Stimulated activated CD4-positive, alpha-beta T cell treated with anti-CD3 and anti-CD28 coated beads, TNF-alpha, amount 100 ng/mL, for 48 hours (primary cell): ENCODE results near the gene FHOD1.

Experiments used
- DNase-seq, 3 donors: peaks; one replicate each; pipeline ENCODE4 v3.0.0-alpha.2; 2020; ENCODE audit warnings: low read depth in 3 of 3

FHOD1 gene

DNA sequence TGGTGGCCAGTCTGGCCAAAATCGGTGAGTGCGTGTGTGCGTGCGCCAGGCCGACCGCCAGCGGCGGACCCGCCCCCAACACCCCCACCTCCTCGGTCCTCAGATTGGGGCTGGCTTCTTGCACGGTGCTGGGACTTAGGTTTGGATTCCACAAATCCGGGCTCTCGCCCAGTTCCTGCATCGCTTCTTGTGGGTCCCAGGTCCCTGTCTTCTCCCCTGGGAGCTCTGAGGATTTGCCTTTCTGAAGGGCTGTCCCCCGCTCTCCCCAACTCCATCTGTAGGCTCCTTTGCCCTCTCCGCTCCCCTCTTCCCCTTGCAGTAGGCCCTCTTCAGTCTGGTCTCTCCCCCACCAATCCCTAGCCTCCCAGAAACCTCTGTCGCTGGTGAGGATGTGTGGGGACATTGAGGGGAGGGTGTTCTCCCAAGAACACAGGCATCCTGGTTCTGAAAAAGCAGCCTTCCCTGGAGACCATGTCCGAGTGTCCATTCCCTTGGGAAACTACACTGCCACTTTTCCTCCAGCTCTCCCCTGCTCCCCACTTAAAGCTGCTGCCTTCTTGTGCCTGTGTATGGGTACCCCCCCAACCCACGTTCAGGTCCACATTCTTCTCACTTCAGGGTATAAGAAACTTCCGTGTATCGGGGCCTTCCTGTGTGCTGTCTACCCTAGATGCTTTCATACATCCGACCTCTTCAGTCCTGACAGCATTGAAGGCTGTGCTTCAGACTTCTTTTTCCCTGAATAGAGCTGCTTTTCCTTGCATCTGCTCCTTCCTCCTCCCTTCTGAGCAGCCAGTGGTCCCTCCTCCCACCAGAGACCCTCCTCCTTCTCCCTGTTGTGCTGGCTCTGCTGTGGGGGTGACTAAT is 2.1 kb upstream of the FHOD1 start:
- DNase-seq: no peak

GRCh38 chr16:67248401-67249177 is 1.3 kb upstream of the FHOD1 start, which contains the start of gene SLC9A5:
Gene SLC9A5 (plus strand): TSS chr16:67248979. CDS start chr16:67249015, 36 bp downstream.
- DNase-seq: no peak

GRCh38 chr16:67248073-67248400 is 756 bp upstream of the FHOD1 start:
- DNase-seq: no peak

DNA sequence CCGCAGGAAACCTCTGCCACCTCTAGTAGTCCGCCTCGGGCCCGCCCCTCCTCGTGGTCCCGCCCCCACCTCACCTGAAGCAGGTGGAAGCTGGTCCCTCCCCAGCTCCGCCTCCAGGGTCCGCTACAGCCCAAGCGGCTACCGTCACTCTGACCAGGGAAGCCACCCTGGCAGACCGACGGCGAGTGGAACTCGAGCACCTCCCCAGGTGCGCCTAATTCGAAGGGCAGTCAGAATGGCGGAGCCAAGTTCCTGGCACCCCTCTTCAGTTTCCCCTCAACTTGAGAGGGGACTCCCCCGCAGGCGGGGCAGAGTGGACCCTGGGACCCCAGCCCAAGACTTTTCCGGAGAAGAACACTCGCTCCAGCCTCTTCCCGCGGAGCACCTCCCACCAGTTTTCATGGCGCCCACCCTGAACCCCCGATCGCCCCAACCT is 507 bp downstream of the FHOD1 start:
- no peak for DNase-seq

DNA sequence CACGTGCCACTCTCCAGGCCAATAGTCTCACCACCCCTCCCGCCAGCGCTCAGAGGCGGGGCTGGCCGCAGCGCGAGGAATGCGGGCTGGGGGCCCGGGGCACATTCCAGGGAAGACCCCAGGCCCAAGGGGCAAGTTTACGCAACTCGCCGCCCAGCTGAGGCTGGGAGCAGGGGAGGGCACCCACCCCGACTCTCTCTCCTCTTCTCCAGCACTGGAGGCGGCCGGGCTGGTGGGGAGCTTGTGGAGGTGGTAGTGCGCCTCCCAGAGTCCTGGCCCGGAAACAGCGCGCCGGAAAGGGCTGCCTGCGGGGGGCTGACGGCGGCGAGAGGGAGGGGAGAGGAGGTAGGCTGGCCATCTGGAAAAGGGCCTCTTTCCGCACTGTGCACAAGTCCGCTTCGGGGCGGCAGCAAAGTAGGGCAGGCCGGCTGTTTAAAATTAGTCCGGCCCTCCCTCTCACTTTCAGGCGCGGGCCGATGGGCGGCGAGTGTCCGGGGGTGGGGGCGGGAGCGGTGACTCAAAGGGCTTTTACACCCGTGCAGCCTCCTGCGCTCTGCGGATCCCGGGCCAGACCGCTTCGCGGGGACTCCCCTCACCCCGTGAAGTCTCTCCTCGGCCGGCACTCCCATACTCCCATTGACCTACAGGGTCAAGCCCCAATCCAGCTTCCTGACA is 1.1 kb downstream of the FHOD1 start:
- peak; percentile 10 to 35 (median 23) for DNase-seq

- no peak for DNase-seq
Measured at GRCh38 chr16:67245674-67246080, 1.6 kb downstream of the FHOD1 start.

GRCh38 chr16:67245186-67245585 is 2.1 kb downstream of the FHOD1 start:
- DNase-seq: no peak

- peak; percentile 62 to 72 (median 66) for DNase-seq
Measured at GRCh38 chr16:67244387-67245185, 2.7 kb downstream of the FHOD1 start.

- no peak for DNase-seq
Measured at GRCh38 chr16:67243481-67243880, 3.8 kb downstream of the FHOD1 start.

GRCh38 chr16:67242138-67242730 is 5.0 kb downstream of the FHOD1 start:
- no peak for DNase-seq

GRCh38 chr16:67241008-67241900 is 6.0 kb downstream of the FHOD1 start:
- no peak for DNase-seq

GRCh38 chr16:67240506-67240905 is 6.8 kb downstream of the FHOD1 start:
- DNase-seq: no peak

DNA sequence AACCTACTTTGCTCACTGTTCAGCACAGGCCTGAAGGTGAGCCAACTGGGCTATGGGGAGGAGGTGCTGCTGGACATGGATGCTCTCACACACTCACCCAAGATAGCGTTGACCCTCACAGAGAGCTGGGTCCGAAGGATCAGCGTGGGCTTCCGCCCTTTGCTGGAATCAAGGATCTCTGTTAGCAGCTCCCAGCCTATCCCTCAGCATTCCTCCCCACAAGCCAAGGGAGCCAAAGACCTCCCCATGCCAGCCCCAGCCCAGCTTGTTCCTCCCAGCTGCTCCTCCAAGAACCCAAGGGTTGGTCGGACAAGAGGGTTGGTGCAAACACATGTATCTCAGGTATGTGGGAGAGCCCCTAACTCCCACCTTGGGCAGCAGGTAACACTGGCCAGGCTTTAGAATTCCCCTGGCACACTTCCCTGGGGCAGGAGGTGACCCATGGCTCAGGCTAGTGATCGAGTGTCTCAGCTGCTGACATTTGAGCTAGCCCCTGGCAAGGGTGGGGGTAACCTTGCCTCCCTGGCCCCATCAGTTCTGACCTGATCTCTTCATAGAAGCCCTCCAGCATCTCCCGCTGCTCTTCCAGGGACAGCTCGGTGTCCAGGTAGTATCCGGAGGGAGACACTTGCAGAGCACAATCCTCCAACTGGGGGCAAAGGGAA is 8.3 kb downstream of the FHOD1 start:
- no peak for DNase-seq

DNA sequence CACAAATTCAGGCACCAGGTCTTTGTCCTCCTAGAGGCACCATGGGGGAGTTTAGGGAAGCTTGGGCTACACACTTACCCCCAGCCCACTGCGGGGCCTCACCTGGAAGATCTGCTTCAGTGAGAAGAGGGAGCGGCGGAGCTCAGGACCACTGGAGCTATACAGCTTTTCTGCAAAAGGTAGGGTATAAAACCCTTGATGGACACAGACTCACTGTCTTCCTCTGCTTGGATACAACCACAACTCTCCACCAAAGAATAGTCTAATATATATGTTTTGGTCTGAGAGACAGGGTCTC is 9.1 kb downstream of the FHOD1 start:
- DNase-seq: no peak

DNA sequence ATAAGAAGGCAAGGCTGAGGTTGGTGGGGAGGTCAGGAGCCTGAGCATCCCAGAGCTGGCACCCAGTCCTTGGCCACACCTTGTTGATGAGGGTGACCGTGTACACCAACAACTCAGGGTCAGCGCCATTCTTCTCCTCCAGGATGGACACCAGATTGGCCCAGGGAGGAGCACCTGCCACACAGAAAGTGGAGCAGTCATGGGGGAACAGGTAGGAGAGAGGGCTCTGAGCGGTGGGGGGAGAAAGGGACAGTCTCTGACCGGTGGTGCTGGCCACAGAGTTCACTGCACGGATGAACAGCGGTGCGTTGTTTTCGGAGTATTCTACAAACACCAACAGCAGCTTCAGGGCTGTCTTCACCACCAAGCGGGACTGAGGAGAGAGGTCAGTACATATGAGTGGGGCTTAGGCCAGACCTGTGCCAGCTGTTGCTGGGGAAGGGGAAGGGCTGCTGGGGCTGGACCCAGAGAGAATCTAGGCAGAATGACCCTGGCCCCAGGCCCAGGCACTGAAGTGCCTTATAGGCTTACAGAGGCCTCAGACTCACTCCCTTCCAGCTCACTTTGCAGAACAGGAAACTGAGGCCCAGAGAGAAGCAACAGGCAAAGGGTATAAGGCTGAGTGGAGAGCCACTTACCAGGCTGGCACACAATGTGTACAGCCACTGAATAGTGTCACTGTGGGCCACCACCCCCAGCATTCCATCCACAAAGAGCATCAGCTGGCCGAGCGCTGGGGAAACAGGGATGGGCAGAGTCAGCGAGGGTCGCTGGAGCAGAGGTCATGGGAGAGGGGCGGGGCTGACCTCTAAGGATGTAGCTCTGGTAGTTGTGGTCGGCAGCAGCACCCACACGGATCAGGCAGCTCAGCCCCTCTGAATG is 9.6 kb downstream of the FHOD1 start:
- no peak for DNase-seq

GRCh38 chr16:67236563-67237395 is 10.5 kb downstream of the FHOD1 start:
- DNase-seq: peak; percentile 78 to 89 (median 80)

DNA sequence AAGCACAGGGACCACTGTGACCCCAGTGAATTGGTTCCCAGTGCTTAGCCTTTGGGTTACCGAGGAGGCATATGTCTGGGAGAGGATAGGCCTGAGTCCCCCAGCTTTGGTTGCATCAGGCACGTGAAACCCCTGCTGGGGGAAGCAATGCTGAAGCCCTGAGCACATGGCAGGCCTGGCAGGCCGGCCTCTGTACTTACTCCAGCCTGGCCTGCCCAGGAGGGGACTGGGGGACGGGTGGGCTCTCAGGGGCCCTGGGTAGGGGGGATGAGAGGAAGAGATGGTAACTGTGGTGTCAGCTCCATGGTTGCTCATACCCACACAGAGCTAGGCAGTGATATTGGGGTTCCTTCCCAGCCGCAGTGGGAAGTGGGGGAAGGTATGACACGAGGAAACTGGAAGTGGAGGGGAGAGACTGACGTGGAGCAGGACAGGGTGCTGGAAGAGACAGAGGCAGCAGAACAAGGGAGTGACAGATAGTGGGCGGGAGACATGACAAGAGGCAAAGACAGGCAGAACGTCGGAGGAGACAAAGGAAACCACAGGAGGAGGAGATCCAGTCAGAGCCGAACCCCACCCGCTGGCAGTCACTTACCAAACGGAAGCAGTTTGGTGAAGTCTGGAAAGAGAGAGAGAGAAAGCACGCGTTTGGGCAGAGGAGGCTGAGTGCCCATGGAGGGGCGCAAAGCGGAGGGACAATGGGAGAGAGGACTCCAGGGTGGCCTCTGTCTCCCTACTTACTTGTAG is 11.3 kb downstream of the FHOD1 start:
- peak in 2 of 3 donors; percentile 16 to 22 for DNase-seq
